Loucy (cell line): Measurements from ENCODE around the gene CYTH3.
A peak's percentile ranks its signal among the peaks of the same experiment; 100 is the strongest.

Experiments
- H2AFZ ChIP-seq: fragments of 200-600 bp; sonication (generic); 2 replicates; pipeline ENCODE4 v1.6.0; 2016; ENCODE audit warnings: antibody characterized with exemption, mild to moderate bottlenecking, low read length, moderate library complexity
- H3F3A ChIP-seq: fragments of 200-600 bp; 2 replicates; pipeline ENCODE4 v1.6.0; 2016; ENCODE audit warnings: antibody characterized with exemption, low read depth, mild to moderate bottlenecking
- H3K27me3 ChIP-seq: fragments of 200-600 bp; sonication (generic); 2 replicates; pipeline ENCODE4 v1.6.1; 2014; ENCODE audit warnings: low read length, mild to moderate bottlenecking; ENCODE audit not compliant: insufficient read depth, poor library complexity, severe bottlenecking
- H3K36me3 ChIP-seq: fragments of 200-600 bp; sonication (generic); 2 replicates; pipeline ENCODE4 v1.6.1; 2016; ENCODE audit warnings: low read length; ENCODE audit not compliant: insufficient read depth
- H3K4me1 ChIP-seq: fragments of 200-600 bp; sonication (generic); 2 replicates; pipeline ENCODE4 v1.5.1; 2014; ENCODE audit warnings: low read length, mild to moderate bottlenecking; ENCODE audit not compliant: insufficient read depth, poor library complexity, severe bottlenecking
- H3K4me2 ChIP-seq: fragments of 200-600 bp; sonication (generic); 2 replicates; pipeline ENCODE4 v1.6.0; 2014; ENCODE audit warnings: antibody characterized with exemption, low read length, low read depth, mild to moderate bottlenecking; ENCODE audit not compliant: poor library complexity, severe bottlenecking
- H3K4me3 ChIP-seq: fragments of 200-600 bp; sonication (generic); 2 replicates; pipeline ENCODE4 v1.5.1; 2014; ENCODE audit warnings: low read length, mild to moderate bottlenecking, mixed read lengths; ENCODE audit not compliant: poor library complexity, severe bottlenecking
- H3K79me2 ChIP-seq: fragments of 200-600 bp; sonication (generic); 2 replicates; pipeline ENCODE4 v1.6.1; 2014; ENCODE audit warnings: low read length; ENCODE audit not compliant: insufficient read depth
- H3K9ac ChIP-seq: fragments of 200-600 bp; sonication (generic); 2 replicates; pipeline ENCODE4 v1.6.0; 2014; ENCODE audit warnings: mild to moderate bottlenecking, low read depth, low read length, moderate library complexity; ENCODE audit not compliant: poor library complexity, severe bottlenecking
- H3K9me2 ChIP-seq: fragments of 200-600 bp; sonication (generic); replicated peaks from 2 replicates; pipeline ENCODE4 v1.6.1; 2016; ENCODE audit warnings: low read depth, low read length, mixed read lengths
- H3K9me3 ChIP-seq: fragments of 200-600 bp; sonication (generic); 2 replicates; pipeline ENCODE4 v1.6.1; 2014; ENCODE audit warnings: mild to moderate bottlenecking, antibody characterized with exemption, low read length, low read depth; ENCODE audit not compliant: insufficient read depth
- H4K20me1 ChIP-seq: fragments of 200-600 bp; sonication (generic); 2 replicates; pipeline ENCODE4 v1.6.0; 2014; ENCODE audit warnings: antibody characterized with exemption, low read length, mild to moderate bottlenecking; ENCODE audit not compliant: insufficient read depth, poor library complexity, severe bottlenecking
- EZH2phosphoT487 ChIP-seq: fragments of 200-600 bp; IDR thresholded peaks from 2 replicates; pipeline ENCODE4 v1.6.1; 2018; ENCODE audit warnings: antibody characterized with exemption, mild to moderate bottlenecking, moderate library complexity, borderline replicate concordance
- TF ChIP-seq, protein P1 (sequence below): fragments of 200-600 bp; sonication (generic); conservative IDR thresholded peaks from 2 replicates; pipeline ENCODE4 v1.5.1; 2014; ENCODE audit warnings: mild to moderate bottlenecking, antibody characterized with exemption, low read length

Gene CYTH3

DNA sequence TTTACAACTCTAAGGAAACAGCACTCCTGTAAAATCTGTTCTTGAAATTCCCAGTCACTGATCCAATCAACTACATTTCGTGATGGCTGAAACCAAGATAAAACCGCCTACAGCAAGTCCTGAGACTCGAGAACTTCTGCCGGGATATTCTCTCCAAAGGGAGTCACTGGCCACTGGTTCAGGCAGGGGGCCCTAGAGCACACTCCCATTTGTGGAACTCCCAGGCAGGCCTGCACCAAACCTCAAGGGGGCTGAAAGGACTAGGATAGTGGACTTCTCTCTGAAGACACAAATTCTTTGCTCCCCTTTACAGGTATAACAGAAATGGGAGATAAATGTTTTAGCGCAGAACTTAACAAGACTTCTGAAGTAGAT lies 16.3 kb downstream of the CYTH3 start:
- Histone ChIP-seq H3K9ac (no peak overlapping the region), H2AFZ (no peak overlapping the region), H3F3A (peaks cover 3% of the 10 kb centered on the region; the same call in 1 of the 2 replicates), H3K4me1 (peaks cover 46% of the 10 kb centered on the region), H3K9me3 (no peaks in the 10 kb centered on the region), H3K36me3 (no peaks in the 10 kb centered on the region), H3K4me2 (peak overlapping the region; percentile 62), H3K27me3 (no peaks in the 10 kb centered on the region), H3K4me3 (peak overlapping the region; percentile 44), H3K79me2 (no peaks in the 10 kb centered on the region), H4K20me1 (peaks cover under 1% of the 10 kb centered on the region), H3K9me2 (no peaks in the 10 kb centered on the region)
- TF ChIP-seq EZH2phosphoT487: no peak
- TF ChIP-seq, protein P1, sequence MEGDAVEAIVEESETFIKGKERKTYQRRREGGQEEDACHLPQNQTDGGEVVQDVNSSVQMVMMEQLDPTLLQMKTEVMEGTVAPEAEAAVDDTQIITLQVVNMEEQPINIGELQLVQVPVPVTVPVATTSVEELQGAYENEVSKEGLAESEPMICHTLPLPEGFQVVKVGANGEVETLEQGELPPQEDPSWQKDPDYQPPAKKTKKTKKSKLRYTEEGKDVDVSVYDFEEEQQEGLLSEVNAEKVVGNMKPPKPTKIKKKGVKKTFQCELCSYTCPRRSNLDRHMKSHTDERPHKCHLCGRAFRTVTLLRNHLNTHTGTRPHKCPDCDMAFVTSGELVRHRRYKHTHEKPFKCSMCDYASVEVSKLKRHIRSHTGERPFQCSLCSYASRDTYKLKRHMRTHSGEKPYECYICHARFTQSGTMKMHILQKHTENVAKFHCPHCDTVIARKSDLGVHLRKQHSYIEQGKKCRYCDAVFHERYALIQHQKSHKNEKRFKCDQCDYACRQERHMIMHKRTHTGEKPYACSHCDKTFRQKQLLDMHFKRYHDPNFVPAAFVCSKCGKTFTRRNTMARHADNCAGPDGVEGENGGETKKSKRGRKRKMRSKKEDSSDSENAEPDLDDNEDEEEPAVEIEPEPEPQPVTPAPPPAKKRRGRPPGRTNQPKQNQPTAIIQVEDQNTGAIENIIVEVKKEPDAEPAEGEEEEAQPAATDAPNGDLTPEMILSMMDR: no peak; the same call in 1 of the 2 replicates

DNA sequence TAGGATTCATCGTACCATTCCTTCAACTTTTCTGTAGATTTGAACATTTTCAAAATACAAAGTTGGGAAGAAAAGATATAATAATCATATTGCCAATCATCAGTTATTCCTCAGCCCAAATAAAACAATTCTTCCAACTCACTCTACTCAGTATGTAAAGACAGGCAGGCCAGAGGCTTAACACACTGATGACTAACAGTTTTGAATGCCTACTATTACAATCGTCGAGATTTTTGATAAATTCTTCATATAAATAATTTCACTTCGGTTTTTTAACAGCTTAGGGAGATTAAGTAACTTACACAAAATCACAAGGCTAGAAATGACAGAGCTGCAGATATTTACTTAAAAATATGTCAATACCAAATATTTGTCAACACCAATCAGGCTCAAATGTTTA lies 17.6 kb downstream of the CYTH3 start:
- Histone ChIP-seq H3F3A (peaks cover 3% of the 10 kb centered on the region; the same call in 1 of the 2 replicates), H4K20me1 (peaks cover 10% of the 10 kb centered on the region), H3K9ac (no peak overlapping the region)

DNA sequence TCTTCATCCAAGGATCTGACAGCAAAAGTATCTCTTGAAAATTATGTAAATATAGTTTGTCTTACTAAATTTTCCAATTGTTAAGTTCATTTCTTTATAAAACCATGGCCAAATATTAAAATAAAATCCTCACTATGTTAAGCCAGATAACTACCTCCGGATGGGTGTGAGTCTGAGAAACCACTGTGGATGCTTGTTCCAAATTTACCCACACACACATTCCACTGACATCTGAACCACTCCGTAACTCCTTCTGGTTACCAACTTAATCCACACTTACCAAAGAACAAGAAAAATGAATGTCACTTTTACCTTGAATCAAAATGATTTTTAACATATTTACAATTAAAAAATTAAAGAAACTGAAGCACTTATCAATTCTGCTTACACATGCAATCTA lies 19.7 kb downstream of the CYTH3 start:
- Histone ChIP-seq H3K36me3 (no peaks in the 10 kb centered on the region), H3F3A (peaks cover 3% of the 10 kb centered on the region; the same call in 1 of the 2 replicates), H3K9ac (no peak overlapping the region), H2AFZ (no peak overlapping the region), H3K79me2 (no peaks in the 10 kb centered on the region), H4K20me1 (peaks cover 10% of the 10 kb centered on the region), H3K9me3 (no peaks in the 10 kb centered on the region), H3K4me3 (no peak overlapping the region), H3K4me1 (peaks cover 34% of the 10 kb centered on the region), H3K27me3 (no peaks in the 10 kb centered on the region), H3K9me2 (no peaks in the 10 kb centered on the region), H3K4me2 (no peak overlapping the region)
- TF ChIP-seq EZH2phosphoT487: no peak
- TF ChIP-seq, protein P1: no peak

More for the DNA sequence above, 17.6 kb downstream of the CYTH3 start:
- H3K79me2 ChIP-seq: no peaks in the 10 kb centered on the region
- no peaks in the 10 kb centered on the region for H3K9me2 ChIP-seq
- no peak overlapping the region for H3K4me2 ChIP-seq
- H3K4me1 ChIP-seq: peaks cover 50% of the 10 kb centered on the region
- no peaks in the 10 kb centered on the region for H3K27me3 ChIP-seq
- no peak overlapping the region for H3K4me3 ChIP-seq
- TF ChIP-seq, protein P1: no peak
- no peak for TF ChIP-seq EZH2phosphoT487
- H3K36me3 ChIP-seq: no peaks in the 10 kb centered on the region
- H2AFZ ChIP-seq: no peak overlapping the region
- H3K9me3 ChIP-seq: no peaks in the 10 kb centered on the region
